ENCODE data around the gene KLK11. TPM values are rescaled to one million over a fixed set of nuclear protein-coding genes. Genes with fewer than 3 reads are reported as not detected.

KLK11 gene
- total RNA-seq, 2 donors from 2014 or later: 18.4 to 44.8 TPM

- no peak overlapping the region for H3K27ac ChIP-seq
- intact Hi-C loops (cut with DNase I): no loop called here
- peak; percentile 65 to 81 (median 72) for TF ChIP-seq CTCF (IDR thresholded peaks at IDR 0.05)
- no peak for TF ChIP-seq POLR2A (IDR thresholded peaks at IDR 0.05)
- 1 to 2% methylated on average over 42 to 66 of the region's 68 CpGs for WGBS, 2 donors
- no peak overlapping the region for H3K4me3 ChIP-seq
- peaks cover 0 to 8% of the 10 kb centered on the region in 2 donors for H3K27me3 ChIP-seq
- H3K9me3 ChIP-seq: no peaks in the 10 kb centered on the region
- peaks cover 33% of the 10 kb centered on the region for H3K4me1 ChIP-seq
- no peaks in the 10 kb centered on the region for H3K36me3 ChIP-seq (replicated peaks in 1 of 2; ENCODE audit: insufficient read depth in 1 of 2, low read depth in 2 of 2)
- DNase-seq (peak; percentile 65 to 81 (median 74)), ATAC-seq (peak; percentile 68)
Observed at GRCh38 chr19:51016798-51017683, 9.4 kb downstream of the KLK11 start.

- TF ChIP-seq POLR2A (IDR thresholded peaks at IDR 0.05) (no peak), CTCF (IDR thresholded peaks at IDR 0.05) (no peak)
- intact Hi-C loops (cut with DNase I): no loop called here
- H3K27ac ChIP-seq: no peak overlapping the region
- peaks cover 25% of the 10 kb centered on the region for H3K4me1 ChIP-seq
- no peaks in the 10 kb centered on the region for H3K9me3 ChIP-seq
- DNase-seq (no peak), ATAC-seq (no peak)
- 80 to 83% methylated on average over 10 to 19 of the region's 19 CpGs for WGBS, 2 donors
- peaks cover 0 to 8% of the 10 kb centered on the region in 2 donors for H3K27me3 ChIP-seq
- no peak overlapping the region for H3K4me3 ChIP-seq
- H3K36me3 ChIP-seq (replicated peaks in 1 of 2; ENCODE audit: insufficient read depth in 1 of 2, low read depth in 2 of 2): no peaks in the 10 kb centered on the region
Observed at GRCh38 chr19:51015691-51016267, 10.6 kb downstream of the KLK11 start.

GRCh38 chr19:51014242-51014641, 12.2 kb downstream of the KLK11 start:
- TF ChIP-seq POLR2A (IDR thresholded peaks at IDR 0.05) (no peak), CTCF (IDR thresholded peaks at IDR 0.05) (no peak)
- Histone ChIP-seq H3K27me3 (peaks cover 0 to 8% of the 10 kb centered on the region in 2 donors), H3K4me1 (peaks cover 19% of the 10 kb centered on the region), H3K9me3 (no peaks in the 10 kb centered on the region), H3K36me3 (replicated peaks in 1 of 2; ENCODE audit: insufficient read depth in 1 of 2, low read depth in 2 of 2) (no peaks in the 10 kb centered on the region), H3K4me3 (no peak overlapping the region), H3K27ac (no peak overlapping the region)
- no peak for DNase-seq
- intact Hi-C loops (cut with DNase I): no loop called here
- 75 to 77% methylated on average over 6 of the region's 6 CpGs for WGBS, 2 donors
- no peak for ATAC-seq

- Histone ChIP-seq H3K27ac (no peak overlapping the region), H3K9me3 (no peaks in the 10 kb centered on the region), H3K4me3 (no peak overlapping the region), H3K36me3 (replicated peaks in 1 of 2; ENCODE audit: insufficient read depth in 1 of 2, low read depth in 2 of 2) (no peaks in the 10 kb centered on the region), H3K4me1 (peaks cover 11% of the 10 kb centered on the region), H3K27me3 (peaks cover 0 to 3% of the 10 kb centered on the region in 2 donors)
- TF ChIP-seq CTCF (IDR thresholded peaks at IDR 0.05) (no peak), POLR2A (IDR thresholded peaks at IDR 0.05) (no peak)
- DNase-seq (no peak), ATAC-seq (no peak)
- intact Hi-C loops (cut with DNase I): no loop called here
- 49 to 52% methylated on average over 12 of the region's 12 CpGs for WGBS, 2 donors
Observed at GRCh38 chr19:51012661-51013190, 13.7 kb downstream of the KLK11 start.
